ENCODE results near the gene OBSCN. TPM values are rescaled to one million over a fixed set of nuclear protein-coding genes. Genes with fewer than 3 reads are reported as not detected.

OBSCN gene
- total and polyA plus RNA-seq, 4 donors = 0.54 to 5.6 (median 2.7) TPM

DNA sequence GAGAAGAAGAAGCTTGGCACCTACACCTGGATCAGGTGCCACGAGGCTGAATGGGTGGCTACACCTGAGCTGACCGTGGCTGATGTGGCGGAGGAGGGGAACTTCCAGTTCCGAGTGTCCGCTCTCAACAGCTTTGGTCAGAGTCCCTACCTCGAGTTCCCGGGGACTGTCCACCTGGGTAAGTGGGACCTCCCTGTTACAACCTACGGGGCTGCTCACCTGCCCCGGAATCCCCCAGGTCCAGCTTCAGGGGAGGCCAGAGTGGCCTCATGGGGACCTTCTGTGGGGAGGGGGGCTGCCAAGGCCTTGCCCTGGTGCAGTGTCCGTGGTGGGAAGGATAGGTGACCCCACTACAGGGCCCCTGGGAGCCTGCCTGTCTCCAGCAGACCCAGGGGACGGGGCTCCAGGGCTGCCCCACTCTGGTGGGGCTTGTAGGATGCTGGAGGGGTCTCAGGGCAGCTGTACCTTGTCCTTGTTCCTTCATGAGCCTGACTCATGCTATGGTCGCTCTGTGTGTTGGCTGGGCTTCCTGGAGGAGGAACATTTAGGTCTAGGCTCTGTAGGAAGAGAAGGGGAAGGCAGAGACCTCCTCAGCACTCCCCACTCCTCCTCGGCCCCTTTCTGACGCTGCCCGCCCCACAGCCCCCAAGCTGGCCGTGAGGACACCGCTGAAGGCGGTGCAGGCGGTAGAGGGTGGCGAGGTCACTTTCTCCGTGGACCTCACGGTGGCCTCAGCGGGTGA is 7.2 kb downstream of the OBSCN start:
- 94% methylated on average over 23 of the region's 23 CpGs for WGBS
- Histone ChIP-seq H3K36me3 (ENCODE audit: control insufficient read depth in 4 of 4, insufficient read depth in 3 of 4, low read depth in 1 of 4, low read length in 3 of 4) (no peaks in the 10 kb centered on the region), H3K4me3 (ENCODE audit: low read depth in 1 of 3, low read length in 3 of 3) (no peak overlapping the region), H3K9me3 (ENCODE audit: control insufficient read depth in 4 of 4, low read length in 3 of 4) (no peaks in the 10 kb centered on the region), H3K9ac (ENCODE audit: low read depth in 1 of 2, low read length in 2 of 2) (no peak overlapping the region), H3K27me3 (ENCODE audit: control insufficient read depth in 4 of 4, insufficient read depth in 4 of 4, low read length in 3 of 4) (no peaks in the 10 kb centered on the region), H3K4me1 (ENCODE audit: control insufficient read depth in 4 of 4, insufficient read depth in 4 of 4, low read length in 3 of 4) (peaks cover 0 to 8% (median 3%) of the 10 kb centered on the region in 4 donors), H3K27ac (ENCODE audit: low read depth in 1 of 2, low read length in 2 of 2) (no peak overlapping the region)
- TF ChIP-seq RXRA (IDR thresholded peaks at IDR 0.05) = no peak
- no peak for TF ChIP-seq GABPA (IDR thresholded peaks at IDR 0.05 in 1 of 2, conservative IDR thresholded peaks at IDR 0.05 in 1 of 2)
- TF ChIP-seq TAF1 (conservative IDR thresholded peaks at IDR 0.05) = no peak
- TF ChIP-seq HNF4G (IDR thresholded peaks at IDR 0.05) = no peak
- TF ChIP-seq NR2F2 (IDR thresholded peaks at IDR 0.05) = no peak
- TF ChIP-seq, protein P1, sequence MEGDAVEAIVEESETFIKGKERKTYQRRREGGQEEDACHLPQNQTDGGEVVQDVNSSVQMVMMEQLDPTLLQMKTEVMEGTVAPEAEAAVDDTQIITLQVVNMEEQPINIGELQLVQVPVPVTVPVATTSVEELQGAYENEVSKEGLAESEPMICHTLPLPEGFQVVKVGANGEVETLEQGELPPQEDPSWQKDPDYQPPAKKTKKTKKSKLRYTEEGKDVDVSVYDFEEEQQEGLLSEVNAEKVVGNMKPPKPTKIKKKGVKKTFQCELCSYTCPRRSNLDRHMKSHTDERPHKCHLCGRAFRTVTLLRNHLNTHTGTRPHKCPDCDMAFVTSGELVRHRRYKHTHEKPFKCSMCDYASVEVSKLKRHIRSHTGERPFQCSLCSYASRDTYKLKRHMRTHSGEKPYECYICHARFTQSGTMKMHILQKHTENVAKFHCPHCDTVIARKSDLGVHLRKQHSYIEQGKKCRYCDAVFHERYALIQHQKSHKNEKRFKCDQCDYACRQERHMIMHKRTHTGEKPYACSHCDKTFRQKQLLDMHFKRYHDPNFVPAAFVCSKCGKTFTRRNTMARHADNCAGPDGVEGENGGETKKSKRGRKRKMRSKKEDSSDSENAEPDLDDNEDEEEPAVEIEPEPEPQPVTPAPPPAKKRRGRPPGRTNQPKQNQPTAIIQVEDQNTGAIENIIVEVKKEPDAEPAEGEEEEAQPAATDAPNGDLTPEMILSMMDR (IDR thresholded peaks at IDR 0.05; ENCODE audit: low read depth, low read length, missing input control) = no peak
- no peak for TF ChIP-seq JUND (IDR thresholded peaks at IDR 0.05)
- TF ChIP-seq FOXA2 (IDR thresholded peaks at IDR 0.05) = no peak
- no peak for TF ChIP-seq EGR1 (IDR thresholded peaks at IDR 0.05; ENCODE audit: low read depth in 2 of 2)
- TF ChIP-seq, protein P2, sequence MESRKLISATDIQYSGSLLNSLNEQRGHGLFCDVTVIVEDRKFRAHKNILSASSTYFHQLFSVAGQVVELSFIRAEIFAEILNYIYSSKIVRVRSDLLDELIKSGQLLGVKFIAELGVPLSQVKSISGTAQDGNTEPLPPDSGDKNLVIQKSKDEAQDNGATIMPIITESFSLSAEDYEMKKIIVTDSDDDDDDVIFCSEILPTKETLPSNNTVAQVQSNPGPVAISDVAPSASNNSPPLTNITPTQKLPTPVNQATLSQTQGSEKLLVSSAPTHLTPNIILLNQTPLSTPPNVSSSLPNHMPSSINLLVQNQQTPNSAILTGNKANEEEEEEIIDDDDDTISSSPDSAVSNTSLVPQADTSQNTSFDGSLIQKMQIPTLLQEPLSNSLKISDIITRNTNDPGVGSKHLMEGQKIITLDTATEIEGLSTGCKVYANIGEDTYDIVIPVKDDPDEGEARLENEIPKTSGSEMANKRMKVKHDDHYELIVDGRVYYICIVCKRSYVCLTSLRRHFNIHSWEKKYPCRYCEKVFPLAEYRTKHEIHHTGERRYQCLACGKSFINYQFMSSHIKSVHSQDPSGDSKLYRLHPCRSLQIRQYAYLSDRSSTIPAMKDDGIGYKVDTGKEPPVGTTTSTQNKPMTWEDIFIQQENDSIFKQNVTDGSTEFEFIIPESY (IDR thresholded peaks at IDR 0.05) = no peak
- TF ChIP-seq, protein P3, sequence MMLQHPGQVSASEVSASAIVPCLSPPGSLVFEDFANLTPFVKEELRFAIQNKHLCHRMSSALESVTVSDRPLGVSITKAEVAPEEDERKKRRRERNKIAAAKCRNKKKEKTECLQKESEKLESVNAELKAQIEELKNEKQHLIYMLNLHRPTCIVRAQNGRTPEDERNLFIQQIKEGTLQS (IDR thresholded peaks at IDR 0.05) = no peak
- TF ChIP-seq, protein P4, sequence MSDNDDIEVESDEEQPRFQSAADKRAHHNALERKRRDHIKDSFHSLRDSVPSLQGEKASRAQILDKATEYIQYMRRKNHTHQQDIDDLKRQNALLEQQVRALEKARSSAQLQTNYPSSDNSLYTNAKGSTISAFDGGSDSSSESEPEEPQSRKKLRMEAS (IDR thresholded peaks at IDR 0.05) = no peak
- no peak for TF ChIP-seq YY1 (IDR thresholded peaks at IDR 0.05)
- TF ChIP-seq SP1 (IDR thresholded peaks at IDR 0.05) = no peak
- no peak for TF ChIP-seq RAD21 (IDR thresholded peaks at IDR 0.05)
- no peak for TF ChIP-seq HNF4A (conservative IDR thresholded peaks at IDR 0.05)
- no peak for TF ChIP-seq FOXA1 (IDR thresholded peaks at IDR 0.05)
- TF ChIP-seq, protein P5, sequence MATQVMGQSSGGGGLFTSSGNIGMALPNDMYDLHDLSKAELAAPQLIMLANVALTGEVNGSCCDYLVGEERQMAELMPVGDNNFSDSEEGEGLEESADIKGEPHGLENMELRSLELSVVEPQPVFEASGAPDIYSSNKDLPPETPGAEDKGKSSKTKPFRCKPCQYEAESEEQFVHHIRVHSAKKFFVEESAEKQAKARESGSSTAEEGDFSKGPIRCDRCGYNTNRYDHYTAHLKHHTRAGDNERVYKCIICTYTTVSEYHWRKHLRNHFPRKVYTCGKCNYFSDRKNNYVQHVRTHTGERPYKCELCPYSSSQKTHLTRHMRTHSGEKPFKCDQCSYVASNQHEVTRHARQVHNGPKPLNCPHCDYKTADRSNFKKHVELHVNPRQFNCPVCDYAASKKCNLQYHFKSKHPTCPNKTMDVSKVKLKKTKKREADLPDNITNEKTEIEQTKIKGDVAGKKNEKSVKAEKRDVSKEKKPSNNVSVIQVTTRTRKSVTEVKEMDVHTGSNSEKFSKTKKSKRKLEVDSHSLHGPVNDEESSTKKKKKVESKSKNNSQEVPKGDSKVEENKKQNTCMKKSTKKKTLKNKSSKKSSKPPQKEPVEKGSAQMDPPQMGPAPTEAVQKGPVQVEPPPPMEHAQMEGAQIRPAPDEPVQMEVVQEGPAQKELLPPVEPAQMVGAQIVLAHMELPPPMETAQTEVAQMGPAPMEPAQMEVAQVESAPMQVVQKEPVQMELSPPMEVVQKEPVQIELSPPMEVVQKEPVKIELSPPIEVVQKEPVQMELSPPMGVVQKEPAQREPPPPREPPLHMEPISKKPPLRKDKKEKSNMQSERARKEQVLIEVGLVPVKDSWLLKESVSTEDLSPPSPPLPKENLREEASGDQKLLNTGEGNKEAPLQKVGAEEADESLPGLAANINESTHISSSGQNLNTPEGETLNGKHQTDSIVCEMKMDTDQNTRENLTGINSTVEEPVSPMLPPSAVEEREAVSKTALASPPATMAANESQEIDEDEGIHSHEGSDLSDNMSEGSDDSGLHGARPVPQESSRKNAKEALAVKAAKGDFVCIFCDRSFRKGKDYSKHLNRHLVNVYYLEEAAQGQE (IDR thresholded peaks at IDR 0.05) = no peak
- no peak for DNase-seq (ENCODE audit: low spot score)
